Measurements from ENCODE around the gene CCM2.

The CCM2 gene

DNA sequence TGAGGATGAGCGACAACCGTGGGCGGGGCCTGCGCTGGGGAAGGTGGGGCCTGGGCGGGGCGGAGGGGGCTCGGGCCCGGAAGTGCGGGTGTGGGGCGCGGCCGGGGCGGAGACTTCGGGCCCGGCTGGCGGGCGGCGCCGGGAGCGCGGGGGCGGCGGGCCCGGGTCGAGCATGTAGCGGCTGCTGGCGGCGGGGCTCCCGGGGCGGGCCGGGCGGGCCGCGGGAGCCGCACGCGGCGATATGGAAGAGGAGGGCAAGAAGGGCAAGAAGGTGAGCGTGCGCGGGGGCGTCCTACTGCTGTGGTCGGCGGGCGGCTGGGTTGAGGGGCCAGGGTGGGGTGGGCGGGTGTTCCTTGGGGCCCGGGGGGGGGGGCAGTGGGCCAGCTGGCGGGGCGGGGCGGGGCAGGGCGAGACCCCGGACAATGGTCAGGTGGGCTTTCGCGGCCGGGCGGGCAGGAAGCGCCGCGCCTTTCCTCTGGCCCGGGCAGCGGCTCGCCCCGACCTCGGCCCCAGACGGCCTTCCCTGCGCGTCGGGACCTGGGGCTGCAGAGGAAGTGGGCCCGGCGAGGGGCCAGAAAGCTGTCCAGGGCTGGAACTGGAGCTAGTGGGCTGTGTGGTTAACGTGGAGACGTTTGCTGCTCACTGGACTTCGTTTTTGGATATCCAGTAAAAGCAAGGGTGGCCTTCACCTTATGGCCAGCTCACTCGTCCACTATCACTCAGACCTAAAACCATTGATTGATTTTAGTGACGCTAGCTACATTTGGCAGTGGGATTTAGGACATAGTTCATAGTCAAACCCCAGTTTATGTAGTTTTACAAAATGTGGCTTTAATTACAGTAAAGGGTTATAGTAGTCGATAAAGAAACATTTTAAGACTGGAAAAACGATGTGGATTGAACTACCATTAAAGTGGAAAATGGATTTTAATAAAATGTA is at the start of gene CCM2:
Gene CCM2, plus strand, starts transcription at position 109 of the 940 bp plus-strand sequence. Its CDS starts 133 bp downstream, at position 242.
- no peak for DNase-seq

GRCh38 chr7:44953156-44953555 is 46.8 kb upstream of the CCM2 start:
- no peak for DNase-seq

- no peak for DNase-seq
Observed at GRCh38 chr7:44955733-44956132, 44.3 kb upstream of the CCM2 start.

DNA sequence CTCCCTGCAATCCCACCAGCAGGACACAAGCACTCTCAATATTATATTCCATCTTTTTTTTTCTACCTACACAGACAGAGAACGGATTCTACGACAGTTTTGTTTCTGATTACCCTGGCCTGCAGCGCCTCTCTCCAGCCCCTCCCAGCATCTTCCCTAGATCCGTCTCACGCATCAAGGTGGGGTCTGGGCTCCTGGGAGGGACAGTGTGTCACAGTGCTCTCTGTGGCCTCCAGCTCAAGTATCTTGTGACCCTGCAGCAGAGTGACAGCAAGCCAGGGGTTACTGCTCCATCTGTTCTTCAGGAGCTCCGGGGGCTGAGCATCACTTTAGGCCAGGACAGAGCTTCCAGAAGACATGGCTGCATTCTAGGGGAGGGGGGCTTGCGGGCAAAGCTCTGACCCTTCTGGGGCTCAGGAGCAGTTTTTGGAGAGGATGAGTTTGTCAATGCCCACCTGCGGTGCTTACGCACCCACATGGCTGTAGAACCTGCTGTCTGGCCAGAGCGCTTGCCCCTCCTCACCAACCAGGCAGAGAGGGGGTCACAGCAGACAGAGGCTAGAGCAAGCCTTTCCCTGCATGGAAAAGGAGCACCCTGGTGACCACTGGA is 43.7 kb upstream of the CCM2 start:
- no peak for DNase-seq

DNA sequence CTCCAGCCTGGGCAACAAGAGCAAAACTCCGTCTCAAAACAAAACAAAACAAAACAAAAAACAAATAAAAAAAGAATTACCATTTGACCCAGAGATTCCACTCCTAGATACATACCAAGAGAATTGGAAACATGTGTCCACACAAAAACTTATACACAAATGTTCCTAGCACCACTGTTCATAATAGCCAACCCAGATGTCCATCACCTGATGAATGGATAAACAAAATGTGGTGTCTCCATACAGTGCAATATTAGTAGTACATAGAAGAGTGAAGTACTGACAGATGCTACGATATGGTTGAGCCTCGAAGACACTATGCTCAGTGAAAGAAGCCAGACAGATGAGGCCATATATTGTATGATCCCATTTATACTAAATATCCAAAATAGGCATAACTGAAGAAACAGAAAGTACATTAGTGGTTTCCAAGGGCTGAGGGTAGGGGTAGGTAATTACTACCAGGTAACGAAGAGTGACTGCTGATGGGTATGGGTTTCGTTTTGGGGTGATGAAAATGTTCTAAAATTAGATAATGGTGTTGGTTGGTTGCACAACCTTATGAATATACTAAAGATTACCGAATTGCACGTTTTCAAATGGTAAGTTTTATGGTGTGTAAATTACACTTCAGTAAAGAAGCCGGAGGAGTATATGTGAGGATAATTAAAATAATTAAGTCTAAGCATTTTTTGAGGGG is 41.2 kb upstream of the CCM2 start:
- no peak for DNase-seq

DNA sequence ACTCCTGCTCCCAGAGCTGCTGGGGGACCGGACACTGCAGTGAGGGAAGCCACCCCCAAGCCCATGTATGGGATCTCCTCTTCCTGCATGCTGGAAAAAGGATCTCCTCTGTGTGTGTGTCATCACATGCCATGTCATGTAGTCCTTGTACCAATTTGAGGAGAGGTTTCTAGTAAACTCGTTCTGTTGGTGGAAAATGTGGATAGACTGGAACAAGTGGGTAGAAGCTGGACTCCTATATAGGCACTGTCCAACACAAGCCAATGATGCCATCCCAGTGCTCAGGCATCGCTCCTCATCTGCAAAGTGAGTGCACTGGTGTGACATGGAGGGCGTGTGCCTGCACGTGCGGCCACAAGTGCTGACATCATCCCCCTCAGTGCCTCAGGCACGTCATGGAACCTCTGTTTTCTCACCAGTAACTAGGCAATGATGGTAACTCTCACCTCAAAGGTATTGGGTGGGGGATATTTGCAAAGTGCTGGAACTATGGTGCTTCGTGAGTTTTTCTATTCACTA is 40.5 kb upstream of the CCM2 start:
- no peak for DNase-seq

DNA sequence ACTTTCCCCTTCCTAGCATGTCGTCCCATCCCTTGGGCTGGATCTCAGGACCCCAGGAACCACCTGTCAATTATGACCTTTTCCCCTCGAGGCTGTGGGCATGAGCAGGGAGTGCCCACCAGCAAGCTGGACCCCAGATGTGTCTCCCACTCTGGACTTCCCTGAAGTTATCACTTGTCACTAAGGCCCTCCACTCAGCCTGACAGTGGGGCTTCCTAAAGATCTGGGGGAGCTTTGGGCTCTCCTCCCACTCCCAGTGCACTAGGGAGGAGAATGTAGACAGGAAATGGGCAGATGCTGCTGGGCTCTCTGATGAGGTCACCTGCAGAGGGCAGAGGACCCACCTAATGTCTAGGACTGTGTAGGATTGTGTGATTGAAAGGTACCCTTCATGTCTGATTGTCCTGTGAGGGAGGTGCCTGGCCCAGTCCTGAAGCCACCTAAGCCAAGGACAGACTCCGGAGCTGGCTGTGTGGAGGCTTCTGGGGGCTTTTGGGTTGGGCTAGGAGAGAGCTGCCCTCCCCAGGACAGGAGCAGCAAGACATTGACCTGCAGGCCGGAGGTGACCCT is 39.9 kb upstream of the CCM2 start:
- DNase-seq, result no peak

- no peak for DNase-seq
Observed at GRCh38 chr7:44961844-44962482, 38.0 kb upstream of the CCM2 start.

DNA sequence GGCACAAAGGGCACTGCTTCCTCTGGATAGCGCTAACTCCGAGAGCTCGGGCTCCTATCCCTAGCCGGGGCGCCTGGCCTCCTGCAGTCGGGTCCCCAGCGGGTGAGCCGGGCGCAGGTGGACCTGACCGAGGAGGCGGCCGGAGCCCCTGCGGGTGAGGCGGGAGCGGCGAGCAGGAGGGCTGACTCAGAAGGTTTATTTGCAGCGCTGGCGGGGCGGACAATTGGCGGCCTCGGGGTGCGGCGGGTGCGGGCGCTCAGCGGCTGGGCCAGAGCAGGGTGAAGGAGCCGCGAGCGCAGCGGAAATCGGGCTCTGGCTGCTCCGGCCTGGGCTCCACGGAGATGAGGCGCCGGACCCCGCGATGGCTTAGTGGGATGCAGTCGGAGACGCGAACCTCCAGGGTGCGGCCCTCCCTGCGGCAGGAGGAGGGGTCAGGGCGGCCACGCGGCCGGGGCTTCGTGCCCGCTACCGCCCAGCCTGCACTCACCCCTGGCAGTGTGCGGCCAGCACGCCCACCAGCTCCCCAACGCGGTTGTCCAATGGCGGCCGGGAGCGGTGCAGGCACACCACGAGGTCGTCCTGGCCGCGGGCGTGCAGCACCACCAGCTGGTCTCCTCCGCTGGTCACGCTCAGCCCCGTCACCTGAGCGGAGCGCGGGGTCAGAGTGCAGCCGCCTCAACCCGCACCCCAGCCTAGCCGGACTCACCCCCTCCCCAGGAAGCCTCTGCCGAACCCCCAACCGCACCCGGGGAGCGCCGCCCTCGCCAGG is 37.3 kb upstream of the CCM2 start:
- no peak for DNase-seq

DNA sequence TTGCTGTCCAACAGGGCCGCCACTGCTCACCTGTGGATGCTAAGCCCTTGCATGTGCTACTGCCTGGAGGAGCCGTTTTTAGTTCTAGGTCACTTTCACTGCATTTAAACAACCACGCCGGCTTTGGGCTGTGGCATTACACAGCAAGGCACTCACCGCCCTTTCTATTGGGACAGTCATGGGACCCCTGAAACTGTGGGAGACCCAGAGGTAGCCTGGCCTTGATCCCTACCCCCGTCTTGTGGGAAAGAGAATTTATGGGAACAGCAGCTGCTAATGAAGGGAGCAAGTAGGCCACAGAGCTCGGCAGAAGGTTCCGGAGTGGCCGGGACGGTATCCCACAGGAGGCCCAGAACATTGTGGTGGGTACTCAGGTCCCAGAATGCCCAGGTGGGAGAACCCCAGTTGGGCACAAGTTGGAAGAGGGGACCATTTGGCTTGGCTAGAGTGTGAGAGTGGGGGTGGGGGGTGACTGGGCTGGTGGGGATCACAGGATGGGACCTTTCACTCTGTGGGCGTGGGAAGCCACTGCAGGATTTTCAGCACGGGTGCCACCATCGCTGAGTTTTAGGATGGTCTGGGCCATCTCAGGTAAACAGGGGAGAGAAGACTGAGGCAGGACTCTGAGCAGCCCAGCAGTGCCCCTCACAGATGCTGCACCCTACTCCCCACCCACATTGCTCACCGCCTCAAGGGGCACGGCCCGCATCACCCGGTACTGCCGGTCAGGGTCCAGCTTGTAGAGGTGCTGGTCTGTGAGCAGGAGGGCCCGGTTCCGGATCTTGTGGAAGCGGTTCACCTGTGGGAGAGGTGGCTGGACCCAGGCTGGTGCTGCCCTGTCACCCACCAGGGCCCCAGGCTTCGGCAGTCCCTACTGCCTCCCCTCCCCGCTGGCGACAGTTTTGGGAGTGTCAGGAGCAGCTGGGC is 36.4 kb upstream of the CCM2 start:
- DNase-seq, result no peak

DNA sequence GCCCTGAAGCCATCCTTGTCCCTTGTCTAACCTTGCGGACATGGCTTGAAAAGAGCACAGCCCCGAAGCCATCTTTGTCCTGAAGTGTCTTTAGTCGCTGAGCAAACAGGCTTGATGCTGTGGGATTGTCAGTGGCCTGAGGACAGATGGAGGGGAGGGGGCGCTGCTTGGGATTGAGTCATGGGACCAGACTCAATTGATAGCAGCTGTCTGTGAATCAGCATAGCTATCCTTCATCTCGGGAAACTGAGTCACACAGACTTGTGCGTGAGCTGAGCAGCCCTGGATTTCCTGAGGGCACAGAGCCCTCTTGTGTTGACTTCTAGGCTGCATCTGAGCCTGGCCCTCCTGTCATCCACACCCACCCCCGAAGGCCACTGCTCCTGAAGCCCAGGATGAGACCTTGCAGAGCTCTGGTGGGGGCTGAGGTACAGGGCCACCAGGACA is 35.6 kb upstream of the CCM2 start:
- no peak for DNase-seq

GRCh38 chr7:44964831-44965440 is 35.1 kb upstream of the CCM2 start:
- no peak for DNase-seq

DNA sequence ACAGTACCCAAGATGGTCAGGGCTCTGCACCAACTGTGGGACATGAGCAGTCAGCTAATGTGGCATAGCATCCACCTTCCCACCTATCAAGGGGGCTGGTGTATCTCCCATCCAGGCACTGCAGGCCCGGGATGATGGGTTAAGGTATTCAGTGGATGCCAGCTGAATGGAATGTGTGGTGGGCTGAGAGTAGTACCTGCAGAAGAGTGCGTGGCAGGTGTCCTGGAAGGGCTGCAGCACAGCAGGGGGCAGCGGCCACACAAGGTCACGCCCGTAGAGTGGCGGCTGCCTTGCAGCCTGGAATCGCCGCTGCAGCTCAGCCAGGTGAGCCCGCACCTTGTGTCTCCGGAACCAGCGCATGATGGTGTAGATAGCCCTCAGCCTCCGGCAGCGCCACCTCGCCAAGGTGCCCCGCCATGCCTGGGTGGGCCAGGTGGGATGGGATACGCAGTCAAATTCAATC is 34.5 kb upstream of the CCM2 start:
- no peak for DNase-seq

DNA sequence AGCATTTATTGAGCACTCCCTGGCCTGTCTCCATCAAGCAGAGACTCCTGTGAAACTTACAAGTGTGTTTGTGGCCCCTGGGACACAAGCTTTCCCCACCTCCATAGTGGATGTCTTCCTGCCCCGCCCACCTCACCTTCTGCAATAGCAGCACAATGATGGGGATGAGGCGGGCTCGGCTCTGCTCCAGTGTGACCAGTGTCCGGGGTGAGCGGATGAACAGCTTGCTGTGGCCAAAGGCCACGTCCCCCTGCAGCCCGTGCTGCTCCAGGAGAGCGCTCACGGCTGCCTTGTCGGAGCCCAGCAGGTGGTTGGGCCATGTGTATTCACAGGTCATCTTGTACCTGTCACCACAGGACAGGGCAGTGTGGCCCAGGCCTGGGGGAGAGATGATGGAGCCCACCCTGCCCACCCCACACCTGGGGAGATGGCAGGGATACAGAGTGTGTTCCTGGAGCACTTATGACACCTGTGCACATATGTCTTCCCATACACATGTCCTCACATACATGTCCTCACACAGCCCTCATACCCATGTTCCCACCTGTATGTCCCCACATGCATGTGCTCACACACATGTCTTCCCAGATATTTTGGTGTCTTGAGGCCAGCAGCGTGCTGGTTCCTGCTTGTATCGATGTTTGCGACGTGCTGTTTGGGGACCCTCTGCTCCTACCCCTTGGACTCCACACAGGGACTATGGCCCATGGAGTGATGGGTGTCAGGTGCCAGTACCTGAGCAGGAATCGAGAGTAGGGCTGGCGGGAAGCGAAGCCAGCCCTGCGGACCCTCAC is 33.9 kb upstream of the CCM2 start:
- DNase-seq, result no peak

DNA sequence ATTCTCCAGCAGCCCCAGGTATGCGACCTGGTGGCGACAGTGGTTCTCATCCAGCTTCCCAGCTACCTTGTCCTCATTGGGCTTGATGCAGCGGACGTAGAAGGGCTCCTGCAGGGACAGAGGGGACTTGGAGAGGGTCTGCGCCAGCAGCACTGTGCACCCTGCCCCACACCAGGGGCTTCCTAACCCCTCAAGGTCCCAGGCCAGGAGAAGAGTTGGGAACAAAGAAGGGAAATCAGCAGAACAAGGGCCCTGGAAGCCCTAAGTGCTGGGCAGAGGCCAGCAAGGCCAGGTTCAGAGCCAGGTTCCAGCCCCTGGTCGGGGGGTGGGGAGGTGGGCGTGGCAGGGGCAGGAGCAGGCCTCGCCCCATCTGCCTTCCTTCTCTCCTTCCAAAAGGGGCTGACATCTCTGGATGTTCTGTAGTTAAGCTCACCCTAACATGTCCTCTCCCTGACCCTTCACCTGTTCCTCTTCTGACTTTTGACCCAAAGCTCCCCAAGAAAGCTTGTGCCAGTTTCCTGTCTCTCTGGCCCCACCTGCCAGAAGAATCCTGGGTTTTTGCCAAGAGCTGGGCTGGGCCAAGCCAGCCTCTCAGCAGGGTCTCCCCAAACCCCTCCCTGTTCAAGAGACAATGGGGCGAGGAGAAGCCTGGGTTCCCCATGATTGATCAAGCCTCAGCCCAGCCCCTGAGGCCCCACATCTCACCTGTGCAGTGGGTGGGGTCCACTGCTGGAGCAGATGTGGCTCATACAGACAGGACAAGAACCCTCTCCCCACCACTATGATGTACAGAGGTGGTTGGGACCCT is 33.1 kb upstream of the CCM2 start:
- DNase-seq, result no peak

DNA sequence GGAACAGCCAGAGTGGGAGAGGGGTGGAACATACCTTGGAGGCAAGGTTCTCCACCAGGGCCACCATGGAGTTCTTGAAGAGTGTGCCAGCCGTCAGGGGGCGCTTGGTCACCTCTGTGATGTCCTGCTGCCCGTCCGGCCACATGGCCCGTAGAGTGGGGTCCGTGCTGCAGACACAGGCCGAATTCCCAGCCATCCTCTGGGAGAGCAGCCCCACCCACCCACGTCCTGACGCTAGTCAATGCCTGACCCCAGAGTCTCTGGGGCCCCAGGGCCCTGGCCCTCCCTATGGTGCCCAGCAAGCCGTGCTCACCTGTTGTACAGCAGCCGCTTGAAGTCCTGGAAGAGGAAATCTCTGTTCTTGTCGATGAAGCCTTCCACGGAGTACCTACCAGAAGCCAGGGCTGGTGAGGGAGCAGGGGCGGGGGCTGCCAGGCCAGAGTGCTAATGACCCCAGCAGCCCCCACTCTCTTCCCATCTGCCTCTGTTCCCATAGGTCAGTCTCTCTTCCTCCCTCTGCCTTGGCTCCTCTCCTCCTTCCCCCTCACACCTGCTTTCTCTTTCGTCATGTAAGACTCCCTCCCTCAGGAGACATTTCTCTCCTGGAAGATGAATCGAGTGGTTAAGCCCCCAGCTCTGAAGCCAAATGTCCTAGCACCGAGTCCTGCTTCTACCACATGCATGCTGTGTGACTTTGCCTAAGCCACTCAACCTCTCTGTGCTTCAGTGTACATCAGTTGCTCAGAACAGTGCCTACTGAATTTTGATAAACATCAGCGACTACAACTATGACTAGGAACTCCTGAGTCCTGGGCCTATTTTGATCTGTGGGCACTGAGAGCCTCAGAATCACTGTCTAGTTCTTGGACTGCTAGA is 32.2 kb upstream of the CCM2 start:
- DNase-seq, result no peak

GRCh38 chr7:44969049-44969700 is 30.8 kb upstream of the CCM2 start:
- no peak for DNase-seq
